ENCODE results near the gene CTNNA2.

GRCh38 chr2:80499095-80499494 is 986.2 kb downstream of the CTNNA2 start:
- TF ChIP-seq CTCF (IDR thresholded peaks at IDR 0.05) (no peak), EP300 (IDR thresholded peaks at IDR 0.05) (no peak)
